ENCODE results near the gene C22orf15. TPM values are rescaled to one million over a fixed set of nuclear protein-coding genes. Genes with fewer than 3 reads are reported as not detected.

C22orf15 gene
- total RNA-seq, 1 experiment from 2014 or later: not detected

DNA sequence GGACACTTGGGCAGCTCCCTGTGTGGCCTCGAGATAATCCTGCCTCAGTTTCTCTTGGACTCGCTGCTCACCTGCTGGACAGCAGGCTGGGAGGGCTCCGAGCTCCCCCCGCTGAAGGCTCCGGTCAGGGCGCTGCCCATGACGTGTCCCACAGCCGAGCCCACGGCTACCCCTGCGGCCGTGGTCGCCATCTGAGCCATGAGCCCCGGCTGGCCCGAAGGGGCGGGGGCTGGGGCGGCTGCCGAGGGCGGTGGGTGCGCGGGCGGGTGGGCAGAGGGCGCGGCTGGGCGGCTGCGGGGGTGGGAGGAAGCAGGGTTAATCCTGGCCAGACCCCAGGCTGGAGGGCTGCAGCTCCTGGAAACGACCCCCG is 4.5 kb downstream of the C22orf15 start:
- ChIA-PET POLR2A (ENCODE audit: unreplicated experiment) (no interaction called here), CTCF (interaction anchor here (1.0 kb wide), 1 partner anchor 82 kb away, joined by 4 read pairs; no protein-coding TSS in a partner anchor)
- Histone ChIP-seq H3K9me3 (ENCODE audit: insufficient read depth, low read depth) (no peaks in the 10 kb centered on the region), H3K4me2 (peak overlapping the region; percentile 98), H3K27me3 (ENCODE audit: insufficient read depth, low read depth) (no peaks in the 10 kb centered on the region), H2AFZ (peak overlapping the region; percentile 99), H3K4me1 (replicated peaks; ENCODE audit: insufficient read depth) (peaks cover 22% of the 10 kb centered on the region), H3K4me3 (peak overlapping the region; percentile 96), H4K20me1 (ENCODE audit: insufficient read depth) (peaks cover 28% of the 10 kb centered on the region), H3K27ac (no peak overlapping the region), H3K36me3 (ENCODE audit: low read depth) (peaks cover 4% of the 10 kb centered on the region; the same call in 1 of the 2 replicates), H3F3A (ENCODE audit: insufficient read depth, low read depth) (peaks cover 27% of the 10 kb centered on the region; the same call in 1 of the 2 replicates), H3K79me2 (ENCODE audit: low read depth) (peaks cover 10% of the 10 kb centered on the region), H3K9me2 (ENCODE audit: insufficient read depth) (no peaks in the 10 kb centered on the region)
- BruUV-seq (replicated peaks): no TSS peak
- intact Hi-C loops (cut with micrococcal nuclease; ENCODE audit: unreplicated experiment): loop anchor here (5.0 kb wide), 1 partner anchor 90 kb away; the partner anchor contains the start of gene SLC2A11
- no peak for TF ChIP-seq EZH2 (IDR thresholded peaks at IDR 0.05; ENCODE audit: low read depth)
- TF ChIP-seq, protein P1, sequence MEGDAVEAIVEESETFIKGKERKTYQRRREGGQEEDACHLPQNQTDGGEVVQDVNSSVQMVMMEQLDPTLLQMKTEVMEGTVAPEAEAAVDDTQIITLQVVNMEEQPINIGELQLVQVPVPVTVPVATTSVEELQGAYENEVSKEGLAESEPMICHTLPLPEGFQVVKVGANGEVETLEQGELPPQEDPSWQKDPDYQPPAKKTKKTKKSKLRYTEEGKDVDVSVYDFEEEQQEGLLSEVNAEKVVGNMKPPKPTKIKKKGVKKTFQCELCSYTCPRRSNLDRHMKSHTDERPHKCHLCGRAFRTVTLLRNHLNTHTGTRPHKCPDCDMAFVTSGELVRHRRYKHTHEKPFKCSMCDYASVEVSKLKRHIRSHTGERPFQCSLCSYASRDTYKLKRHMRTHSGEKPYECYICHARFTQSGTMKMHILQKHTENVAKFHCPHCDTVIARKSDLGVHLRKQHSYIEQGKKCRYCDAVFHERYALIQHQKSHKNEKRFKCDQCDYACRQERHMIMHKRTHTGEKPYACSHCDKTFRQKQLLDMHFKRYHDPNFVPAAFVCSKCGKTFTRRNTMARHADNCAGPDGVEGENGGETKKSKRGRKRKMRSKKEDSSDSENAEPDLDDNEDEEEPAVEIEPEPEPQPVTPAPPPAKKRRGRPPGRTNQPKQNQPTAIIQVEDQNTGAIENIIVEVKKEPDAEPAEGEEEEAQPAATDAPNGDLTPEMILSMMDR (conservative IDR thresholded peaks at IDR 0.05): no peak
- DNase-seq: no peak

DNA sequence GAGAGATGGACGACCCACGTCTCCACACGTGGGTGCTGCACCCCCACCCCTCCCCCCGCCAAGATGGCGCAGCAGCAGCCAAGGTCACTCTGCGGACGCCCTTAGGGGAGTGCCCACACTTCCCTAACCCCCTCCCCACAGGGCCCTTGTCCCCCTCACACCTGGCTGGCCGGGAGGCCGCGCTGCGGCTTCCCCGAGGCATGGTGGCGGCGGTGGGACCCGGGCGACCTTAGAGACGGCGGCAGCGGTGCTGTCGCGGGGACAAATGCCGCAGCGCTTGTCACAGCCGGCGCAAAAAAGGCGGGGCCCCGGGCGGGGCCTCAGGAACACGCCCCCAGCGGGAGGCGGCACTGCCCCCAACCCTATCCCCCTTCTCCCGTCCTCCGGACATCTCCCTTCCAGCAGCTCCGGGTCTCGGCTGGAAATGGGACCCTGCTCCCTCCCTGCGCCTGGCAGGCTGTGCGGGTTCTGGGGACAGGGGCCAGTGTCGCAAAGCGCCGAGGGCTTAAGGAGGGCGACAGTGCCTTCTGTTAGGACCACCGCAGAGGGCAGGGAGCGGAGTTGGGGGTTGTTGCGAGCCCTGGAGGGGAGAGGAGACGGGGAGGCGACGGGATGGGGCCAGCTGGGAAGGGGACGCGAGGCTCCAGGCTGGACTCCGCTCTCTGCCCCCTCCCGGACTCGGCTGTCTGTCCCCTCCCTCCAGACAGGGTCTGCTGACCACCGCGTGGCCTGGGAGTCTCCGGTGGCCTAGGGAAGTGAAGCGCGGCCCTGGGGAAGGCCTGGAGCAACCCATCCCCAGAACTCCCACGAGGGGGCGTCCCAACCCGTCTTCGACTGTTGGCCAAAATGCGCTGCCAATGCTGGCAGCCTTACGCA is 5.1 kb downstream of the C22orf15 start, which contains the start of gene CHCHD10:
Gene CHCHD10, minus strand, starts transcription at position 300 of the 876 bp plus-strand sequence. Its CDS starts 98 bp downstream, at position 202.
- H3K9me3 ChIP-seq (ENCODE audit: insufficient read depth, low read depth): no peaks in the 10 kb centered on the region
- H2AFZ ChIP-seq: peak within 1 kb of the TSS; percentile 99
- no peaks in the 10 kb centered on the region for H3K27me3 ChIP-seq (ENCODE audit: insufficient read depth, low read depth)
- peaks cover 10% of the 10 kb centered on the region for H3K79me2 ChIP-seq (ENCODE audit: low read depth)
- peak within 1 kb of the TSS; percentile 98 for H3K4me2 ChIP-seq
- peaks cover 22% of the 10 kb centered on the region for H3K4me1 ChIP-seq (replicated peaks; ENCODE audit: insufficient read depth)
- BruUV-seq (replicated peaks): no TSS peak
- H3K36me3 ChIP-seq (ENCODE audit: low read depth): peaks cover 4% of the 10 kb centered on the region; the same call in 1 of the 2 replicates
- CTCF ChIA-PET: interaction anchor here (1.0 kb wide), 1 partner anchor 82 kb away, joined by 4 read pairs; no protein-coding TSS in a partner anchor
- peaks cover 28% of the 10 kb centered on the region for H4K20me1 ChIP-seq (ENCODE audit: insufficient read depth)
- intact Hi-C loops (cut with micrococcal nuclease; ENCODE audit: unreplicated experiment): loop anchor here (5.0 kb wide), 1 partner anchor 89 kb away; the partner anchor contains the start of gene SLC2A11
- H3F3A ChIP-seq (ENCODE audit: insufficient read depth, low read depth): peaks cover 27% of the 10 kb centered on the region; the same call in 1 of the 2 replicates
- H3K4me3 ChIP-seq: peak within 1 kb of the TSS; percentile 96
- DNase-seq: peak; percentile 62 to 73
- POLR2A ChIA-PET (ENCODE audit: unreplicated experiment): no interaction called here
- TF ChIP-seq EZH2 (IDR thresholded peaks at IDR 0.05; ENCODE audit: low read depth): no peak
- TF ChIP-seq, protein P1 (conservative IDR thresholded peaks at IDR 0.05): peak; percentile 81
- no peaks in the 10 kb centered on the region for H3K9me2 ChIP-seq (ENCODE audit: insufficient read depth)
- H3K27ac ChIP-seq: no peak within 1 kb of the TSS

DNA sequence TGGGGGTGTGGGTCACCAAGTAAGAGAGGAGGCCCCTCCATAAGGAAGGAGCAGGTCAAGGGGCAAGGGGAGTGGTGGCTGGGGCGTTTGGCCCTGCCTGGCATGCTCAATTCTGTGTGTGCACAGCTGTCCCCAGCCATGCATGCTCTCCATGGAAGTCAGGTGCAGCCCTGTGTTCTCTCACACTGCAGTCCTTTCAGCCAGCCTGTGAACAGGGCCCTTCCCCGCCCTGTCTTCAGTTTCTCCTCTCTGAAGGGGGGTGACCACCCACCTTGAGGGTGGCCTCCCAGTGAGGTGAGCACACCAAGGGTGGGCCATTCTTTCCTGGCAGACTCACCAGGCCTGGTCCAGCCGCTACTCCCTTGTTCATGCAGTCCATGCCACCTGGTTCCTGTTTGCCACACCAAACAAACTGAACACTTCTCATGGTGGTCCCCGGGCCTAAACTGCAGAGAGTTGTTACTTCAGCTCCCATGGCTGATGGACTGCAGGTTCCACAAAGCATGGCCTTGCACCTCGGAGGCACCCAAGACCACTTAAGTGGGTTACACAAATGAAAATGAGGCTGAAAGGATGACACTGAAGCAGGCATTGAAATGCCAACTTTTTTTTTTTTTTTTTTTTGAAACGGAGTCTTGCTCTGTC is 6.7 kb downstream of the C22orf15 start:
- POLR2A ChIA-PET (ENCODE audit: unreplicated experiment): no interaction called here
- H3K4me1 ChIP-seq (replicated peaks; ENCODE audit: insufficient read depth): peaks cover 22% of the 10 kb centered on the region

More for the DNA sequence above, 6.7 kb downstream of the C22orf15 start:
- H3K9me3 ChIP-seq (ENCODE audit: insufficient read depth, low read depth): no peaks in the 10 kb centered on the region
- H3K4me3 ChIP-seq: no peak overlapping the region
- no peak overlapping the region for H3K4me2 ChIP-seq
- BruUV-seq (replicated peaks): no TSS peak
- H4K20me1 ChIP-seq (ENCODE audit: insufficient read depth): peaks cover 20% of the 10 kb centered on the region
- peaks cover 10% of the 10 kb centered on the region for H3K79me2 ChIP-seq (ENCODE audit: low read depth)
- H3F3A ChIP-seq (ENCODE audit: insufficient read depth, low read depth): peaks cover 28% of the 10 kb centered on the region; the same call in 1 of the 2 replicates
- H3K27ac ChIP-seq: no peak overlapping the region
- H2AFZ ChIP-seq: no peak overlapping the region
- H3K36me3 ChIP-seq (ENCODE audit: low read depth): peaks cover 4% of the 10 kb centered on the region; the same call in 1 of the 2 replicates
- intact Hi-C loops (cut with micrococcal nuclease; ENCODE audit: unreplicated experiment): loop anchor here (5.0 kb wide), 1 partner anchor 88 kb away; the partner anchor contains the start of gene SLC2A11
- H3K9me2 ChIP-seq (ENCODE audit: insufficient read depth): no peaks in the 10 kb centered on the region
- TF ChIP-seq, protein P1 (conservative IDR thresholded peaks at IDR 0.05): no peak
- no peak for TF ChIP-seq EZH2 (IDR thresholded peaks at IDR 0.05; ENCODE audit: low read depth)
- CTCF ChIA-PET: interaction anchor here (0.7 kb wide), 1 partner anchor 54 kb away, joined by 6 read pairs; no protein-coding TSS in a partner anchor
- H3K27me3 ChIP-seq (ENCODE audit: insufficient read depth, low read depth): no peaks in the 10 kb centered on the region
- no peak for DNase-seq
